GM18951 (cell line): Measurements from ENCODE around the gene CYB561.

Source experiments
- POLR2A ChIP-seq: IDR thresholded peaks from 4 replicates; pipeline ENCODE4 v1.6.1; 2011; ENCODE audit warnings: mild to moderate bottlenecking; ENCODE audit not compliant: insufficient read length, insufficient read depth; ENCODE audit errors: extremely low read depth
- in situ Hi-C: fragments of 300-500 bp; cut with MboI; formaldehyde crosslinking; loops from one replicate; pipeline ENCODE4 v1.12.0; 2022; ENCODE audit warnings: low sequenced_read_pairs, mixed read lengths, inconsistent platforms; ENCODE audit not compliant: unreplicated experiment

Gene CYB561

GRCh38 chr17:63440770-63441335 is 5.3 kb downstream of the CYB561 start:
- TF ChIP-seq POLR2A: no peak
- in situ Hi-C loops: no loop called here

- no peak for TF ChIP-seq POLR2A
- in situ Hi-C loops: no loop called here
These were observed 5.9 kb downstream of the CYB561 start for GRCh38 chr17:63440127-63440769.

GRCh38 chr17:63439687-63440086 is 6.4 kb downstream of the CYB561 start:
- no peak for TF ChIP-seq POLR2A
- in situ Hi-C loops: no loop called here

GRCh38 chr17:63438092-63439051 is 7.7 kb downstream of the CYB561 start:
- no peak for TF ChIP-seq POLR2A
- in situ Hi-C loops: no loop called here

GRCh38 chr17:63437287-63438091 is 8.6 kb downstream of the CYB561 start:
- in situ Hi-C loops: no loop called here

GRCh38 chr17:63436523-63437110 is 9.5 kb downstream of the CYB561 start:
- in situ Hi-C loops: no loop called here
- no peak for TF ChIP-seq POLR2A

More at GRCh38 chr17:63437287-63438091, 8.6 kb downstream of the CYB561 start:
- no peak for TF ChIP-seq POLR2A

GRCh38 chr17:63435681-63436522 is 10.2 kb downstream of the CYB561 start:
- in situ Hi-C loops: no loop called here
- no peak for TF ChIP-seq POLR2A

- no peak for TF ChIP-seq POLR2A
- in situ Hi-C loops: no loop called here
These were observed 11.0 kb downstream of the CYB561 start for GRCh38 chr17:63434951-63435571.

GRCh38 chr17:63433746-63434591 is 12.1 kb downstream of the CYB561 start:
- no peak for TF ChIP-seq POLR2A
- in situ Hi-C loops: no loop called here

- no peak for TF ChIP-seq POLR2A
- in situ Hi-C loops: no loop called here
These were observed 13.9 kb downstream of the CYB561 start for GRCh38 chr17:63431939-63432804.
